Gastrocnemius medialis (tissue), 4 donors: Measurements from ENCODE around the gene TNIK.

Source experiments
- CTCF ChIP-seq, 5 experiments: fragments of 450-650 bp in 3 of 5; fragments of 200-600 bp in 2 of 5; sonication (generic) in 2 of 5; IDR thresholded peaks in 4 of 5; conservative IDR thresholded peaks in 1 of 5; 1 replicate in 4 of 5; 2 replicates in 1 of 5; pipeline ENCODE4 v1.5.1; 2016 to 2019; ENCODE audit warnings: antibody characterized with exemption in 5 of 5, mild to moderate bottlenecking in 3 of 5, moderate library complexity in 3 of 5
- POLR2A ChIP-seq, 2 donors: fragments of 450-650 bp; IDR thresholded peaks; one replicate each; pipeline ENCODE4 v1.6.1; 2017; ENCODE audit warnings: antibody characterized with exemption in 2 of 2, mild to moderate bottlenecking in 2 of 2, moderate library complexity in 2 of 2

GRCh38 chr3:171458071-171458863 lies 1.9 kb downstream of the TNIK start:
- TF ChIP-seq CTCF (IDR thresholded peaks at IDR 0.05 in 4 of 5, conservative IDR thresholded peaks at IDR 0.05 in 1 of 5) (no peak), POLR2A (IDR thresholded peaks at IDR 0.05) (no peak)
